K562 (cell line): ENCODE data around the gene FOXN3. TPM values are rescaled to one million over a fixed set of nuclear protein-coding genes. Genes with fewer than 3 reads are reported as not detected.

Experiments used
- ATAC-seq: fragments of 200-7000 bp; cut with Tn5 transposase; 3 replicates; pipeline ENCODE4 v1.9.1; 2020; ENCODE audit warnings: moderate library complexity
- BruUV-seq: library from RNA; stranded (reverse); fragments of 400-500 nt; replicated peaks from 2 replicates; lab custom pipeline; 2021; lab: Mats Ljungman, UMichigan
- CTCF ChIA-PET: fragments of 300-600 bp; formaldehyde crosslinking; extraction: SDS; loops from one replicate; lab custom pipeline; 2021; ENCODE audit warnings: low intra/inter-chr PET ratio; lab: Yijun Ruan, JAX
- POLR2A ChIA-PET: fragments of 300-600, 350-650 bp; sonication (Branson Sonifier 250); formaldehyde crosslinking; extraction: SDS; loops from one replicate; lab custom pipeline; 2021; ENCODE audit warnings: antibody characterized with exemption, inconsistent platforms; lab: Yijun Ruan, JAX
- DNase-seq, 4 experiments: peaks; one replicate each; pipeline versions ENCODE4 v3.0.0 to v3.0.0-alpha.2; 2011 to 2018; ENCODE audit warnings: low spot score in 3 of 4, mixed read lengths in 3 of 4; ENCODE audit errors: extremely low read depth in 1 of 4
- FAIRE-seq: peaks from 2 replicates; lab custom pipeline; 2011; peaks lifted over from hg19 to GRCh38; lab: Jason Lieb, UNC
- H2AFZ ChIP-seq: 2 replicates; pipeline ENCODE4 v1.6.0; 2011; ENCODE audit warnings: low read depth, low read length, control low read depth, inconsistent platforms
- H3K27ac ChIP-seq: fragments of 200-600 bp; 3 replicates; pipeline ENCODE4 v1.8.0; 2011; ENCODE audit warnings: low read depth, mild to moderate bottlenecking, control low read depth, inconsistent platforms, low read length, moderate library complexity, mixed read lengths; ENCODE audit errors: extremely low read depth
- H3K27me3 ChIP-seq, 2 experiments: fragments of 300-600 bp in 1 of 2; 2 replicates in 1 of 2; 3 replicates in 1 of 2; pipeline versions ENCODE4 v1.6.0 to v1.8.0; 2011; ENCODE audit warnings: inconsistent platforms in 2 of 2, low read length in 2 of 2, mild to moderate bottlenecking in 1 of 2, mixed read lengths in 1 of 2, moderate library complexity in 1 of 2; ENCODE audit not compliant: control insufficient read depth in 2 of 2, insufficient read depth in 2 of 2
- H3K36me3 ChIP-seq: fragments of 300-600 bp; 3 replicates; pipeline ENCODE4 v1.8.0; 2011; ENCODE audit warnings: mild to moderate bottlenecking, low read length, inconsistent platforms; ENCODE audit not compliant: control insufficient read depth, insufficient read depth
- H3K4me1 ChIP-seq, 2 experiments: fragments of 200-600 bp in 1 of 2; replicated peaks in 1 of 2; 2 replicates in 1 of 2; 3 replicates in 1 of 2; pipeline versions ENCODE4 v1.5.1 to v1.8.0; 2011; ENCODE audit warnings: inconsistent platforms in 2 of 2, low read length in 2 of 2, mild to moderate bottlenecking in 1 of 2, mixed read lengths in 1 of 2, moderate library complexity in 1 of 2; ENCODE audit not compliant: control insufficient read depth in 2 of 2, insufficient read depth in 2 of 2
- H3K4me2 ChIP-seq: 2 replicates; pipeline ENCODE4 v1.6.1; 2011; ENCODE audit warnings: low read length, control low read depth, inconsistent platforms, mixed read lengths; ENCODE audit not compliant: insufficient read depth
- H3K4me3 ChIP-seq: fragments of 200-600 bp; sonication (generic), shearing (Covaris generic); 2 replicates; pipeline ENCODE4 v1.5.1; 2016; ENCODE audit warnings: control low read depth, inconsistent platforms
- H3K79me2 ChIP-seq: fragments of 200-600 bp; 3 replicates; pipeline ENCODE4 v1.8.0; 2011; ENCODE audit warnings: low read length, inconsistent platforms; ENCODE audit not compliant: control insufficient read depth, insufficient read depth
- H3K9ac ChIP-seq, 2 experiments: 2 replicates each; pipeline versions ENCODE4 v1.6.0 to v1.6.1; 2011; ENCODE audit warnings: low read depth in 2 of 2, low read length in 2 of 2, control low read depth in 1 of 2, inconsistent platforms in 1 of 2, mild to moderate bottlenecking in 1 of 2, mixed read lengths in 1 of 2; ENCODE audit not compliant: insufficient read depth in 1 of 2
- H3K9me1 ChIP-seq: one replicate; pipeline ENCODE4 v1.6.0; 2011; ENCODE audit warnings: inconsistent platforms, mild to moderate bottlenecking, low read length, moderate library complexity; ENCODE audit not compliant: control insufficient read depth, insufficient read depth
- H3K9me3 ChIP-seq: replicated peaks from 2 replicates; pipeline ENCODE4 v1.5.1; 2011; ENCODE audit warnings: low read depth, low read length, inconsistent platforms; ENCODE audit not compliant: control insufficient read depth, insufficient read depth
- H4K20me1 ChIP-seq: replicated peaks from 2 replicates; pipeline ENCODE4 v1.6.1; 2011; ENCODE audit warnings: low read length, inconsistent platforms, mixed read lengths; ENCODE audit not compliant: control insufficient read depth, insufficient read depth
- CBFA2T3 ChIP-seq: fragments of 450-650 bp; IDR thresholded peaks from 2 replicates; pipeline ENCODE4 v1.6.1; 2017
- CHCHD3 ChIP-seq: fragments of 250-450 bp; sonication (Bioruptor Pico); IDR thresholded peaks from 2 replicates; pipeline ENCODE4 v2.1.2; 2022; ENCODE audit warnings: mild to moderate bottlenecking
- DIDO1 ChIP-seq: fragments of 450-650 bp; IDR thresholded peaks from 2 replicates; pipeline ENCODE4 v1.6.1; 2016; ENCODE audit warnings: low read depth, missing biosample characterization, missing genetic modification characterization
- NUFIP1 ChIP-seq: fragments of 450-650 bp; IDR thresholded peaks from 2 replicates; pipeline ENCODE4 v1.6.1; 2018; ENCODE audit not compliant: partially characterized antibody
- PML ChIP-seq: IDR thresholded peaks from 2 replicates; pipeline ENCODE4 v1.6.1; 2012; ENCODE audit warnings: low read length, inconsistent platforms
- ZNF583 ChIP-seq: fragments of 250-450 bp; sonication (Bioruptor Pico); IDR thresholded peaks from 2 replicates; pipeline ENCODE4 v1.4.0; 2020
- ZNF695 ChIP-seq: fragments of 450-650 bp; formaldehyde crosslinking; IDR thresholded peaks from 2 replicates; pipeline ENCODE4 v1.4.0; 2020; ENCODE audit warnings: mild to moderate bottlenecking, moderate library complexity
- ZNF785 ChIP-seq: fragments of 250-450 bp; sonication (Bioruptor Pico); IDR thresholded peaks from 2 replicates; pipeline ENCODE4 v1.4.0; 2020; ENCODE audit warnings: mild to moderate bottlenecking
- WGBS: fragments of 100-300 bp; shearing (Covaris generic); methylation state at CpG from one replicate; pipeline ENCODE4 v1.1.6; 2016; ENCODE audit warnings: low coverage, mixed read lengths; ENCODE audit not compliant: insufficient coverage; ENCODE audit errors: missing lambda C conversion rate; 5-methylcytosine and 5-hydroxymethylcytosine counted together
- in situ Hi-C: fragments of 300-500 bp; cut with MboI; formaldehyde crosslinking; loops from 4 replicates; pipeline ENCODE4 v1.15.0; 2018; ENCODE audit warnings: inconsistent platforms, mixed read lengths
- intact Hi-C: fragments of 100-400 bp; cut with micrococcal nuclease; formaldehyde crosslinking; loops from 2 replicates; pipeline ENCODE4 v1.14.2; 2022
- polyA plus RNA-seq, 8 experiments: library from polyadenylated mRNA; depleted of rRNA in 4 of 8; stranded (reverse) in 5 of 8; unstranded in 3 of 8; fragments of >200 nt; fragmentation: Nextera tagmentation in 2 of 8; fragmentation: Illumina TruSeq in 1 of 8; extraction: Ambion mirVana in 2 of 8; extraction: Trizol in 1 of 8; gene quantifications; 2 replicates each; pipeline versions ENCODE4 v1.2.1 to v1.2.3, GENCODE V29; 2011 to 2014; ENCODE audit warnings: inconsistent platforms in 1 of 8, missing spikeins in 1 of 8
- total RNA-seq, 7 experiments: library from RNA; depleted of rRNA in 6 of 7; stranded (reverse); fragments of >200 nt in 6 of 7; fragmentation: Illumina TruSeq in 2 of 7; extraction: Trizol in 2 of 7; gene quantifications; 2 replicates each; pipeline versions ENCODE4 v1.2.1 to v1.2.3, GENCODE V29; 2011 to 2021; ENCODE audit warnings: low replicate concordance in 1 of 7
- TF ChIP-seq, protein P1 (sequence below): fragments of 250-450 bp; sonication (Bioruptor Pico); IDR thresholded peaks from 2 replicates; pipeline ENCODE4 v1.5.0; 2020; ENCODE audit warnings: mild to moderate bottlenecking
- TF ChIP-seq, protein P2 (sequence below): fragments of 200-800 bp; sonication (Bioruptor generic); IDR thresholded peaks from 2 replicates; pipeline ENCODE4 v1.6.1; 2017; ENCODE audit warnings: missing genetic modification characterization, missing compliant biosample characterization

The FOXN3 gene
- total and polyA plus RNA-seq, 9 of the 15 experiments (the other 6 are each of a cell fraction or from before 2014, with no cell fraction given) = 0.07 to 1.3 (median 0.40) TPM

DNA sequence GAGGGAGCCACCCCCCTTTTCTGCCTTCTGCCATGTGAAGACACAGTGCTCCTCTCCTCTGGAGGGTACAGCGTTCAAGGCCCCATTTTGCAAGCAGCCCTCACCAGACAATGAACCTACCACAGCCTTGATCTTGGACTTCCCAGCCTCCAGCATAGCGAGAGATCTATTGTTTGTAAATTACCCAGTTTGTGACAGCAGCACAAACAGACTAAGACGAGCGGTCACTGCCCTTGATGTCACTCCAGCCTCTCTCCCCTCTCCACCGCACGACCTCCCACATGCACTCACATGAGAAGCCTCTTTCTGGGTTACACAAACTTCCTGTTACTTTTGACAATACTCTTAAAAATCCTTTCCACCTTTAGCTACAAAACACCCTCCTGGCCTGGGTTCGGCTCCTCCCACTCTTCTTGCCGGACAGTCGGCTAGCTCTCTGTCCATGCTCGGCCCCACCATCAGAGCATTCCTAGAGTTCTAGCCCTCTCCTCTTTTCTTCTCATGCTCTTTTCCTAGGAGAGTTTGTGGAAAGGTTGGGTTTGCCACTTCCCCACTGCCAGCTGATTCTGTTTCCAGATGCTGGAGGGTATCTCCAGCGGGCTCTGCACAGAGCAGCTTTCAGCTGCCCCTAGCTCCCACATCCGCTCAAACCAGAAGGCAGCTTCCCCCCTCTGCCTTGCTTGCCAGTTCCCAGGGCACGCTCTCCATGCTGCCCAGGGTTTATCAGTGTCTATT, 124.3 kb downstream of the FOXN3 start:
- FAIRE-seq (no peak), ATAC-seq (no peak), DNase-seq (no peak)
- Histone ChIP-seq H3K27ac (no peak overlapping the region), H3K4me1 (no peaks in the 10 kb centered on the region), H3K9ac (no peak overlapping the region), H2AFZ (no peak overlapping the region), H3K4me3 (no peak overlapping the region), H4K20me1 (no peaks in the 10 kb centered on the region), H3K27me3 (peaks cover 0 to 21% of the 10 kb centered on the region in 2 experiments; a peak in 3 of 5 replicates), H3K36me3 (no peaks in the 10 kb centered on the region), H3K4me2 (no peak overlapping the region), H3K9me3 (no peaks in the 10 kb centered on the region), H3K79me2 (no peaks in the 10 kb centered on the region)
- 1% methylated on average over 11 of the region's 13 CpGs for WGBS
- ChIA-PET CTCF (no interaction called here), POLR2A (no interaction called here)
- in situ Hi-C loops = no loop called here
- intact Hi-C loops = no loop called here
- BruUV-seq = no TSS peak
- TF ChIP-seq DIDO1 (no peak), ZNF785 (CRISPR knock-in tag) (no peak), ZNF695 (CRISPR knock-in tag) (no peak), ZNF583 (CRISPR knock-in tag) (no peak), PML (no peak), NUFIP1 (no peak), CHCHD3 (CRISPR knock-in tag) (no peak), CBFA2T3 (no peak)
- TF ChIP-seq, protein P1, sequence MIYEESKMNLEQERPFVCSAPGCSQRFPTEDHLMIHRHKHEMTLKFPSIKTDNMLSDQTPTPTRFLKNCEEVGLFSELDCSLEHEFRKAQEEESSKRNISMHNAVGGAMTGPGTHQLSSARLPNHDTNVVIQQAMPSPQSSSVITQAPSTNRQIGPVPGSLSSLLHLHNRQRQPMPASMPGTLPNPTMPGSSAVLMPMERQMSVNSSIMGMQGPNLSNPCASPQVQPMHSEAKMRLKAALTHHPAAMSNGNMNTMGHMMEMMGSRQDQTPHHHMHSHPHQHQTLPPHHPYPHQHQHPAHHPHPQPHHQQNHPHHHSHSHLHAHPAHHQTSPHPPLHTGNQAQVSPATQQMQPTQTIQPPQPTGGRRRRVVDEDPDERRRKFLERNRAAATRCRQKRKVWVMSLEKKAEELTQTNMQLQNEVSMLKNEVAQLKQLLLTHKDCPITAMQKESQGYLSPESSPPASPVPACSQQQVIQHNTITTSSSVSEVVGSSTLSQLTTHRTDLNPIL = no peak
- TF ChIP-seq, protein P2, sequence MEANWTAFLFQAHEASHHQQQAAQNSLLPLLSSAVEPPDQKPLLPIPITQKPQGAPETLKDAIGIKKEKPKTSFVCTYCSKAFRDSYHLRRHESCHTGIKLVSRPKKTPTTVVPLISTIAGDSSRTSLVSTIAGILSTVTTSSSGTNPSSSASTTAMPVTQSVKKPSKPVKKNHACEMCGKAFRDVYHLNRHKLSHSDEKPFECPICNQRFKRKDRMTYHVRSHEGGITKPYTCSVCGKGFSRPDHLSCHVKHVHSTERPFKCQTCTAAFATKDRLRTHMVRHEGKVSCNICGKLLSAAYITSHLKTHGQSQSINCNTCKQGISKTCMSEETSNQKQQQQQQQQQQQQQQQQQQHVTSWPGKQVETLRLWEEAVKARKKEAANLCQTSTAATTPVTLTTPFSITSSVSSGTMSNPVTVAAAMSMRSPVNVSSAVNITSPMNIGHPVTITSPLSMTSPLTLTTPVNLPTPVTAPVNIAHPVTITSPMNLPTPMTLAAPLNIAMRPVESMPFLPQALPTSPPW (CRISPR knock-in tag) = no peak
- TF ChIP-seq, all 486 proteins: peak for 0
- no peaks in the 10 kb centered on the region for H3K9me1 ChIP-seq
